Measurements from ENCODE around the gene TMOD1.
A peak's percentile ranks its signal among the peaks of the same experiment; 100 is the strongest.

- TF ChIP-seq CTCF (IDR thresholded peaks at IDR 0.05) (peak in 1 of 3 experiments; percentile 13), POLR2A (IDR thresholded peaks at IDR 0.05) (no peak)
Observed at GRCh38 chr9:97501177-97501971, at the start of gene TMOD1.

Measured in testis (tissue), 2 donors.